ENCODE data around the gene CSPG4. TPM values are rescaled to one million over a fixed set of nuclear protein-coding genes. Genes with fewer than 3 reads are reported as not detected.

CSPG4 gene
- total and polyA plus RNA-seq, 10 of the 15 experiments (the other 5 are each of a cell fraction or from before 2014, with no cell fraction given) = 0.02 to 2.2 (median 0.76) TPM

DNA sequence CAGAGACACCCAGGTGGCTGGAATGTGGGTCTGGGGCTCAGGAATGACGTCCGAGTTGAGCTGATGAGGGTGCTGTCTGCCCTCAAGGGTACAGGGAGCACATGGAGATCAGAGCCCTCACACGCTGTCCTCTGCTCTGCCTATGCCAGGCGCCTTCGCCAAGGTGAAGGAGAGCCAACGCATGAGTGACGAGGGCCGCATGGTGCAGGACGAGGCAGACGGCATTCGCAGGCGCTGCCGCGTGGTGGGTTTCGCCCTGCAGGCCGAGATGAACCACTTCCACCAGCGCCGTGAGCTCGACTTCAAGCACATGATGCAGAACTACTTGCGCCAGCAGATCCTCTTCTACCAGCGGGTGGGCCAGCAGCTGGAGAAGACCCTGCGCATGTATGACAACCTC is 55.8 kb downstream of the CSPG4 start:
- H3K79me2 ChIP-seq (ENCODE audit: control insufficient read depth, insufficient read depth, low read length) = no peaks in the 10 kb centered on the region
- ChIA-PET CTCF (no interaction called here), RAD21 (ENCODE audit: unreplicated experiment) (no interaction called here), SMC1A (ENCODE audit: uncharacterized antibody, unreplicated experiment) (no interaction called here), POLR2A (no interaction called here)
- no TSS peak for BruUV-seq (replicated peaks)
- FAIRE-seq = no peak
- no peak overlapping the region for H3K4me3 ChIP-seq
- intact Hi-C loops (cut with micrococcal nuclease; ENCODE audit: unreplicated experiment) = no loop called here
- ATAC-seq = no peak
- 57% methylated on average over 22 of the region's 22 CpGs for WGBS (ENCODE audit: insufficient coverage, insufficient replicate concordance, low lambda C conversion rate, missing lambda C conversion rate)
- H3K9ac ChIP-seq (ENCODE audit: control insufficient read depth, insufficient read depth, low read length) = no peak overlapping the region
- no peaks in the 10 kb centered on the region for H3K27me3 ChIP-seq (replicated peaks in 1 of 2; ENCODE audit: control insufficient read depth in 2 of 2, insufficient read depth in 2 of 2, low read length in 1 of 2)
- no peak overlapping the region for H2AFZ ChIP-seq (ENCODE audit: control insufficient read depth, low read depth, low read length)
- H4K20me1 ChIP-seq (ENCODE audit: control insufficient read depth, insufficient read depth) = no peaks in the 10 kb centered on the region
- in situ Hi-C loops (cut with MboI) = loop anchor here (25.0 kb wide), 1 partner anchor 645 kb away; the partner anchor contains the start of gene PPCDC
- H3K27ac ChIP-seq (ENCODE audit: control insufficient read depth, insufficient read depth) = no peak overlapping the region
- H3K4me2 ChIP-seq (ENCODE audit: control insufficient read depth, insufficient read depth) = no peak overlapping the region
- no peaks in the 10 kb centered on the region for H3K9me3 ChIP-seq (replicated peaks; ENCODE audit: control insufficient read depth, insufficient read depth, low read length)
- H3K36me3 ChIP-seq (ENCODE audit: control insufficient read depth in 2 of 2, insufficient read depth in 2 of 2, low read length in 1 of 2) = no peaks in the 10 kb centered on the region
- no peaks in the 10 kb centered on the region; the same call in 1 of the 2 replicates for H3K4me1 ChIP-seq (ENCODE audit: control insufficient read depth, insufficient read depth, low read length)
- no peak for DNase-seq (ENCODE audit: low read depth, low spot score)
- TF ChIP-seq MYC (IDR thresholded peaks at IDR 0.05; ENCODE audit: insufficient read depth, insufficient read length, insufficient replicate concordance, low read length, severe bottlenecking) = no peak
- no peak for TF ChIP-seq WRNIP1 (IDR thresholded peaks at IDR 0.05; ENCODE audit: borderline replicate concordance, low read depth, low read length)

- CTCF ChIA-PET = no interaction called here
- H3K79me2 ChIP-seq (ENCODE audit: control insufficient read depth, insufficient read depth, low read length) = no peaks in the 10 kb centered on the region
- POLR2A ChIA-PET = no interaction called here
- WGBS (ENCODE audit: insufficient coverage, insufficient replicate concordance, low lambda C conversion rate, missing lambda C conversion rate) = 52% methylated on average over 5 of the region's 5 CpGs
- in situ Hi-C loops (cut with MboI) = loop anchor here (25.0 kb wide), 1 partner anchor 644 kb away; the partner anchor contains the start of gene PPCDC
- H3K4me1 ChIP-seq (ENCODE audit: control insufficient read depth, insufficient read depth, low read length) = no peaks in the 10 kb centered on the region; the same call in 1 of the 2 replicates
- FAIRE-seq (no peak), DNase-seq (ENCODE audit: low read depth, low spot score) (no peak), ATAC-seq (no peak)
- H3K36me3 ChIP-seq (ENCODE audit: control insufficient read depth in 2 of 2, insufficient read depth in 2 of 2, low read length in 1 of 2) = no peaks in the 10 kb centered on the region
- RAD21 ChIA-PET (ENCODE audit: unreplicated experiment) = no interaction called here
- no peak overlapping the region for H3K4me2 ChIP-seq (ENCODE audit: control insufficient read depth, insufficient read depth)
- no peak overlapping the region for H2AFZ ChIP-seq (ENCODE audit: control insufficient read depth, low read depth, low read length)
- H3K27ac ChIP-seq (ENCODE audit: control insufficient read depth, insufficient read depth) = no peak overlapping the region
- TF ChIP-seq DPF2 (IDR thresholded peaks at IDR 0.05) (no peak), KLF5 (IDR thresholded peaks at IDR 0.05; ENCODE audit: partially characterized antibody) (no peak), MTA2 (IDR thresholded peaks at IDR 0.05; ENCODE audit: low read depth) (no peak), CBX3 (IDR thresholded peaks at IDR 0.05; ENCODE audit: borderline replicate concordance, low read depth) (no peak), MLLT1 (IDR thresholded peaks at IDR 0.05) (no peak), NFIC (IDR thresholded peaks at IDR 0.05; ENCODE audit: low read depth, low read length) (no peak), SMAD1 (IDR thresholded peaks at IDR 0.05; ENCODE audit: low read depth, partially characterized antibody) (no peak), ZNF207 (IDR thresholded peaks at IDR 0.05; ENCODE audit: borderline replicate concordance) (no peak), RBBP5 (conservative IDR thresholded peaks at IDR 0.05) (no peak), HDGF (IDR thresholded peaks at IDR 0.05) (no peak), RCOR1 (conservative IDR thresholded peaks at IDR 0.05; ENCODE audit: low read depth, low read length) (no peak), MEF2B (IDR thresholded peaks at IDR 0.05; ENCODE audit: partially characterized antibody, poor library complexity, severe bottlenecking) (no peak)
- TF ChIP-seq, protein P1, sequence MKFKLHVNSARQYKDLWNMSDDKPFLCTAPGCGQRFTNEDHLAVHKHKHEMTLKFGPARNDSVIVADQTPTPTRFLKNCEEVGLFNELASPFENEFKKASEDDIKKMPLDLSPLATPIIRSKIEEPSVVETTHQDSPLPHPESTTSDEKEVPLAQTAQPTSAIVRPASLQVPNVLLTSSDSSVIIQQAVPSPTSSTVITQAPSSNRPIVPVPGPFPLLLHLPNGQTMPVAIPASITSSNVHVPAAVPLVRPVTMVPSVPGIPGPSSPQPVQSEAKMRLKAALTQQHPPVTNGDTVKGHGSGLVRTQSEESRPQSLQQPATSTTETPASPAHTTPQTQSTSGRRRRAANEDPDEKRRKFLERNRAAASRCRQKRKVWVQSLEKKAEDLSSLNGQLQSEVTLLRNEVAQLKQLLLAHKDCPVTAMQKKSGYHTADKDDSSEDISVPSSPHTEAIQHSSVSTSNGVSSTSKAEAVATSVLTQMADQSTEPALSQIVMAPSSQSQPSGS (IDR thresholded peaks at IDR 0.05; ENCODE audit: low read length) = no peak
- H3K4me3 ChIP-seq = no peak overlapping the region
- BruUV-seq (replicated peaks) = no TSS peak
- no peak overlapping the region for H3K9ac ChIP-seq (ENCODE audit: control insufficient read depth, insufficient read depth, low read length)
- SMC1A ChIA-PET (ENCODE audit: uncharacterized antibody, unreplicated experiment) = no interaction called here
- no peaks in the 10 kb centered on the region for H4K20me1 ChIP-seq (ENCODE audit: control insufficient read depth, insufficient read depth)
- no peaks in the 10 kb centered on the region for H3K27me3 ChIP-seq (replicated peaks in 1 of 2; ENCODE audit: control insufficient read depth in 2 of 2, insufficient read depth in 2 of 2, low read length in 1 of 2)
- H3K9me3 ChIP-seq (replicated peaks; ENCODE audit: control insufficient read depth, insufficient read depth, low read length) = no peaks in the 10 kb centered on the region
- intact Hi-C loops (cut with micrococcal nuclease; ENCODE audit: unreplicated experiment) = no loop called here
Observed at GRCh38 chr15:75656331-75656730, 56.3 kb downstream of the CSPG4 start.
